Mesodermal cell (in vitro differentiated cells): ENCODE results near the gene PSD2.
"Not testable (repeated sequence)": the region's sequence is repeated elsewhere in the genome, so short reads cannot be mapped to it uniquely, and the experiment has no call there.

Experiments used
- H3K27ac ChIP-seq: 2 replicates; pipeline ENCODE4 v1.7.0; 2013; ENCODE audit warnings: mild to moderate bottlenecking, low read depth, low read length, moderate library complexity; ENCODE audit not compliant: severe bottlenecking
- H3K36me3 ChIP-seq: 2 replicates; pipeline ENCODE4 v1.7.1; 2013; ENCODE audit warnings: mild to moderate bottlenecking, low read length, moderate library complexity; ENCODE audit not compliant: control insufficient read depth, insufficient read depth
- H3K4me1 ChIP-seq: one replicate; pipeline ENCODE4 v1.7.1; 2013; ENCODE audit warnings: mild to moderate bottlenecking, low read length; ENCODE audit not compliant: insufficient read depth, control insufficient read depth, poor library complexity, severe bottlenecking
- H3K4me3 ChIP-seq: 2 replicates; pipeline ENCODE4 v1.7.0; 2013; ENCODE audit warnings: low read length, control low read depth, mild to moderate bottlenecking; ENCODE audit not compliant: insufficient read depth, poor library complexity, severe bottlenecking; ENCODE audit errors: extremely low read depth
- H3K9me3 ChIP-seq: 2 replicates; pipeline ENCODE4 v1.7.1; 2013; ENCODE audit warnings: mild to moderate bottlenecking, low read length, moderate library complexity; ENCODE audit not compliant: control insufficient read depth
- WGBS, 2 experiments: methylation state at CpG; one replicate each; pipeline ENCODE4 v1.1.5; 2013; ENCODE audit warnings: missing lambda C conversion rate in 2 of 2; ENCODE audit not compliant: insufficient coverage in 2 of 2; 5-methylcytosine and 5-hydroxymethylcytosine counted together

The PSD2 gene

DNA sequence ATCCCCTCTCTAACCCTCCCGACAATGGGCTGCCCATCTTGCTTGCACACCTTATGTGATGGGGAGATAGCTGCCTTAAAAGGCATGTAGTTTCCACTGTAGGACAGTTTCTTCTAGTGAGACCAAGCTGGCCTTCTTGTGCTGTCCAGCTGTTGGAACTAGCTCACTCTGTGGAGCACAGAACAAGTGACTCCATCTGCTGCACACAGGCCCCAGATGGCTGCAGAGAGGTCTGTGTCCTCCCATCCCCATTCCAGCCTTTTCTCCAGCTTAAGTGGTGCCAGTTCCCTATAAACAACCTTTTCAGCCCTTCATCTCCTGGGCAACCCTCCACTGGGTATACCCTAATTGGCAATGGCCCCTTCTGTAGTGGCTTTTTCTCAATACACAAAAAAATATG is 18.7 kb upstream of the PSD2 start:
- WGBS, 2 experiments: no CpG with 5 or more reads among the region's 1 CpG
- Histone ChIP-seq H3K27ac (no peak overlapping the region), H3K36me3 (no peaks in the 10 kb centered on the region), H3K4me1 (no peaks in the 10 kb centered on the region), H3K4me3 (no peak overlapping the region), H3K9me3 (no peaks in the 10 kb centered on the region)

DNA sequence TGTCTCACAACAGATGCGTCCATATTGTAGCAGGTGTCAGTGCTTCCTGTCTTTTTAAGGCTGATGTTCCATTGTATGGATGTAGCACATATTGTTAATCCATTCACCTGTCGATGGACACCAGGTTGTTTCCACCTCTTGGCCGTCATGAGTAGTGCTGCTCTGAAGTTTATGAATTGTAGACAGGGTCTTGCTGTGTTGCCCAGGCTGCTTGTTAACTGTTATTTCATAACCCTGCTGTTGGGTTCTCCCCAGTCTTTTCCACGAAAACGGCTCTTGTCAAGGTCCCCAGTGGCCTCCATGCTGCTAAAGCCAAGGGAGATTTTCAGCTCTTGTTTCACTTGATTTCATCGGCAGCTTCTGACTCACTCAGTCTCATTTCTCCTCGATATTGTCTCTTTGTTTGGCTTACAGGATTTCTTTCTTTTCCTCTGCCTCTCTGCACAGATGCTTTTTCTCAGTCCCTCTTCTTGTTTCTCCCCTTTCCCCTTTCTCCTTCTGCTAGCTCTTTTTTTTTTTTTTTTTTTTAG is 12.1 kb upstream of the PSD2 start:
- no peaks in the 10 kb centered on the region for H3K9me3 ChIP-seq
- H3K4me3 ChIP-seq: no peak overlapping the region
- no peaks in the 10 kb centered on the region for H3K36me3 ChIP-seq
- peaks cover 2% of the 10 kb centered on the region for H3K4me1 ChIP-seq
- 74% methylated on average over 4 to 6 of the region's 7 CpGs for WGBS, 2 experiments
- no peak overlapping the region for H3K27ac ChIP-seq

GRCh38 chr5:139784488-139784887 is 11.1 kb upstream of the PSD2 start:
- peaks cover 2% of the 10 kb centered on the region for H3K4me1 ChIP-seq
- H3K9me3 ChIP-seq: no peaks in the 10 kb centered on the region
- H3K27ac ChIP-seq: no peak overlapping the region
- WGBS, 2 experiments: 87 to 89% methylated on average over 3 of the region's 3 CpGs
- no peaks in the 10 kb centered on the region for H3K36me3 ChIP-seq
- H3K4me3 ChIP-seq: no peak overlapping the region

- H3K27ac ChIP-seq: no peak overlapping the region
- no peaks in the 10 kb centered on the region for H3K9me3 ChIP-seq
- H3K4me3 ChIP-seq: no peak overlapping the region
- H3K4me1 ChIP-seq: peaks cover 2% of the 10 kb centered on the region
- no peaks in the 10 kb centered on the region for H3K36me3 ChIP-seq
- WGBS, 2 experiments: 8 to 33% methylated on average over 3 of the region's 5 CpGs
Measured at GRCh38 chr5:139787257-139787567, 8.4 kb upstream of the PSD2 start.

DNA sequence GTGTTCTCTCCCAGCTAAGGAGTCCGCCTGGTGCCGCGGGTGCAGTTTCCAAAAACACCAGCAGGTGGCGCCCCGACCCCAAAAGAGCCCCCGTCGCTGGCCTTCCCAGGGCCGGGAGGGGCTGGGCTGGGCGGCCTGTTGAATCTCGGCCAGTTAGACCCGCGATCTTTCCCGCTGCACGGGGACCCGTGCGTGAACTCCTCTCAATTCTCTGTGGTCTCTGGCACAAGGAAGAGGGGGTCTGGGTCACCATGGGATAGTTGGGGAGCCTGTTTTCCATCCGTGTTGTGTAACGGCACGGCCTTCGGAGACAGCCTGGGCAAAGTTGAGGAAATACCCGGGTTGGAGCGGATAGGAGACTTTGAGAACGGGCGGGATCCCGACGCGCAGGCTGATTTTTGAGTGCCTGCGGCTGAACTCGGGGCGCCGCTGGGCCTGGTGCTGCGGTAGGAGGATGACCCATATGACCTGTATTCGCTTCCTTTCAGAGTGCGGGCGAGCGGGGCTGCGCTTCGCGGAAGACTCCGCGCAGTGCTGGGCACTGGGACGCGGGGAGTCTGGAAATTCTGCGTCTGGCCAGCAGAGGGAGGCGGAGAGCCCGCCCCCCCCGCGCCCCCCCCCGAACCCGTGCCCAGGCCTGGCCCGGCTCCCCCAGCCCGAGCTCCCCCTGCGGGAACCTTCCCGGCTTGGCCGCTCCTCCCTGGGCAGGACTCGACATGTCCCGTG is 7.9 kb upstream of the PSD2 start:
- no peak overlapping the region for H3K27ac ChIP-seq
- no peaks in the 10 kb centered on the region for H3K9me3 ChIP-seq
- H3K36me3 ChIP-seq: no peaks in the 10 kb centered on the region
- H3K4me1 ChIP-seq: peaks cover 2% of the 10 kb centered on the region
- H3K4me3 ChIP-seq: peak overlapping the region; percentile 59
- WGBS, 2 experiments: 1% methylated on average over 48 to 50 of the region's 57 CpGs

- H3K27ac ChIP-seq: no peak overlapping the region
- H3K36me3 ChIP-seq: no peaks in the 10 kb centered on the region
- peak overlapping the region; percentile 59 for H3K4me3 ChIP-seq
- no peaks in the 10 kb centered on the region for H3K9me3 ChIP-seq
- H3K4me1 ChIP-seq: peaks cover 2% of the 10 kb centered on the region
- WGBS, 2 experiments: 57 to 75% methylated on average over 15 to 21 of the region's 32 CpGs
Measured at GRCh38 chr5:139788294-139788910, 7.2 kb upstream of the PSD2 start.

DNA sequence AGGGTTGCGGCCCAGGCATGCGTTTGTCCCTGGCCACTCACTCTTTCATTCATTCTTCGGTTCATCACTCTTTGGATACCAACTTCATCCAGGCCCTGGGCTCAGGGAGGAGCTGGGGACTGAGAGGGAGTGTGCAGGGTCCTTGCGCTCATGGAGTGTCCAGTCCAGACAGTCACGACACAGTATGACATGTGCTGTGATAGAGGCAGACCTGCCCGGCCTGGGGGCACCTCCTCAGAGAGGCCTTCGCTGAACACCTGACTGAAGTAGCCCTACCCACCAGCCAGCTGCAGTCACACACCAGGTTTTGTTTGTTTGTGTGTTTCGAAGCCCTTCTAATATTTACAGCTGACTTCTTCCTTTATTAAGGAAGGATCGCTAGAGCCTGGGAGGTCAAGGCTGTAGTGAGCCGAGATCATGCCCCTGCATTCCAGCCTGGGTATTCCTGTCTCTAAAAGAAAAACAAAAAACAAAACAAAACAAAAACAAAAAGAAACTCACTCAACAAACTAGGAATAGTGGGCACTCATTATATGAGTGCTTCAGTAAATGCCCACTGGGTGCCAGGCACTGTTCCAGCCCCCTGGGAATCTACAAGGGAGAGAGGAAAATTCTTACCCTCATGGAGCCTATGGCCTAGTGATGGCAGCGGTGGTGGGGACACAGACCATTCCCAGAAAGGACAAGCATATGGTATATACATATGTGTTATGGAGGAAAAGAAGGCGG is 6.3 kb upstream of the PSD2 start:
- Histone ChIP-seq H3K27ac (no peak overlapping the region), H3K4me3 (no peak overlapping the region), H3K36me3 (no peaks in the 10 kb centered on the region), H3K9me3 (no peaks in the 10 kb centered on the region), H3K4me1 (peaks cover 2% of the 10 kb centered on the region)
- WGBS, 2 experiments: 83 to 94% methylated on average over 7 to 10 of the region's 12 CpGs

GRCh38 chr5:139789845-139790189 is 5.8 kb upstream of the PSD2 start:
- H3K4me1 ChIP-seq: peaks cover 2% of the 10 kb centered on the region
- WGBS, 2 experiments: 74 to 86% methylated on average over 12 of the region's 12 CpGs
- H3K4me3 ChIP-seq: no peak overlapping the region

DNA sequence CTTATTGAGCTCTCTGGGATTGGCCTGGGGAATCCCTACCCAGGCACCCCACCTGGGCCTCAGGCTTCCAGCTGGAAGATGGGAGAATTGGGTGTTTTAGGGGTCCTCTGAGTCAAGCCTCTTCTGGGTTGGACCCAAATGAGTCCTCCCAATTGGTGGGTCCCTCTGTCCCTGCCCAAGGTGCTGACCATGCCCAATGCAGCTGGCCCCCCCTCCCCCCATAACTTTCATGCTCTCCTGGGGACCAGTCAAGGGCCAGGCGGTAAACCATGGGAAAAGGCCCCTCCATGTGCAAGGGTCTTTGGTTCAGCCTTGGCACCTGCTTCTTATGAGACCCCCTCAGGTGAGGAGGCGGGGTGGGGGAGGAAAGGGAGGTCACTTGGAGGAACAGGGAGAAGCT is 3.4 kb upstream of the PSD2 start:
- H3K9me3 ChIP-seq: no peaks in the 10 kb centered on the region
- no peak overlapping the region for H3K4me3 ChIP-seq
- no peaks in the 10 kb centered on the region for H3K36me3 ChIP-seq
- 78% methylated on average over 1 of the region's 2 CpGs; no CpG with 5 or more reads in 1 of the 2 experiments for WGBS, 2 experiments
- H3K4me1 ChIP-seq: peaks cover 2% of the 10 kb centered on the region
- no peak overlapping the region for H3K27ac ChIP-seq

More at GRCh38 chr5:139789845-139790189, 5.8 kb upstream of the PSD2 start:
- Histone ChIP-seq H3K9me3 (no peaks in the 10 kb centered on the region), H3K36me3 (no peaks in the 10 kb centered on the region), H3K27ac (no peak overlapping the region)

- WGBS, 2 experiments: 69 to 71% methylated on average over 1 to 2 of the region's 2 CpGs
- H3K9me3 ChIP-seq, H3K27ac ChIP-seq, H3K4me3 ChIP-seq, H3K36me3 ChIP-seq, H3K4me1 ChIP-seq: not testable (repeated sequence)
Measured at GRCh38 chr5:139792655-139793054, 3.0 kb upstream of the PSD2 start.
